ENCODE results near the gene CRLF1.
A peak's percentile ranks its signal among the peaks of the same experiment; 100 is the strongest.
"Not testable (repeated sequence)": the region's sequence is repeated elsewhere in the genome, so short reads cannot be mapped to it uniquely, and the experiment has no call there.

Gene CRLF1

GRCh38 chr19:18609717-18610051 lies 3.1 kb upstream of the CRLF1 start:
- no peak for DNase-seq (ENCODE audit: low read depth in 2 of 2)

GRCh38 chr19:18608805-18609716 lies 2.5 kb upstream of the CRLF1 start:
- DNase-seq (ENCODE audit: low read depth in 2 of 2), result no peak

- DNase-seq (ENCODE audit: low read depth in 2 of 2), result no peak
Measured at GRCh38 chr19:18608102-18608804, 1.7 kb upstream of the CRLF1 start.

GRCh38 chr19:18607226-18608101 lies 865 bp upstream of the CRLF1 start:
- no peak for DNase-seq (ENCODE audit: low read depth in 2 of 2)

GRCh38 chr19:18605546-18606280 lies 886 bp downstream of the CRLF1 start:
- DNase-seq (ENCODE audit: low read depth in 2 of 2), result no peak

- no peak for DNase-seq (ENCODE audit: low read depth in 2 of 2)
Measured at GRCh38 chr19:18605196-18605545, 1.4 kb downstream of the CRLF1 start.

GRCh38 chr19:18604820-18605159 lies 1.8 kb downstream of the CRLF1 start:
- no peak for DNase-seq (ENCODE audit: low read depth in 2 of 2)

GRCh38 chr19:18603958-18604819 lies 2.4 kb downstream of the CRLF1 start:
- DNase-seq (ENCODE audit: low read depth in 2 of 2), result no peak

- no peak for DNase-seq (ENCODE audit: low read depth in 2 of 2)
Measured at GRCh38 chr19:18603255-18603957, 3.2 kb downstream of the CRLF1 start.

- DNase-seq (ENCODE audit: low read depth in 2 of 2), result no peak
Measured at GRCh38 chr19:18601875-18602274, 4.7 kb downstream of the CRLF1 start.

- not testable (repeated sequence) for DNase-seq (ENCODE audit: low read depth in 2 of 2)
Measured at GRCh38 chr19:18600692-18601397, 5.8 kb downstream of the CRLF1 start.

- no peak for DNase-seq (ENCODE audit: low read depth in 2 of 2)
Measured at GRCh38 chr19:18599485-18599884, 7.1 kb downstream of the CRLF1 start.

- DNase-seq (ENCODE audit: low read depth in 2 of 2), result no peak
Measured at GRCh38 chr19:18597809-18598660, 8.6 kb downstream of the CRLF1 start.

- no peak for DNase-seq (ENCODE audit: low read depth in 2 of 2)
Measured at GRCh38 chr19:18596752-18597157, 9.8 kb downstream of the CRLF1 start.

GRCh38 chr19:18595475-18595874 lies 11.1 kb downstream of the CRLF1 start:
- no peak for DNase-seq (ENCODE audit: low read depth in 2 of 2)

- DNase-seq (ENCODE audit: low read depth in 2 of 2), result no peak
Measured at GRCh38 chr19:18594824-18595373, 11.7 kb downstream of the CRLF1 start.

- DNase-seq (ENCODE audit: low read depth in 2 of 2), result peak in 1 of 2 experiments; percentile 28
Measured at GRCh38 chr19:18594096-18594823, 12.3 kb downstream of the CRLF1 start.
